Activated CD8-positive, alpha-beta memory T cell treated with anti-CD3 and anti-CD28 coated beads for 24 hours (primary cell): ENCODE results near the gene ALK.

ENCODE experiments used
- DNase-seq: peaks from one replicate; pipeline ENCODE4 v3.0.0-alpha.2; 2020

The ALK gene

GRCh38 chr2:29440921-29441623 is 480.3 kb downstream of the ALK start:
- no peak for DNase-seq

- no peak for DNase-seq
These were observed 487.5 kb downstream of the ALK start for GRCh38 chr2:29433920-29434319.

DNA sequence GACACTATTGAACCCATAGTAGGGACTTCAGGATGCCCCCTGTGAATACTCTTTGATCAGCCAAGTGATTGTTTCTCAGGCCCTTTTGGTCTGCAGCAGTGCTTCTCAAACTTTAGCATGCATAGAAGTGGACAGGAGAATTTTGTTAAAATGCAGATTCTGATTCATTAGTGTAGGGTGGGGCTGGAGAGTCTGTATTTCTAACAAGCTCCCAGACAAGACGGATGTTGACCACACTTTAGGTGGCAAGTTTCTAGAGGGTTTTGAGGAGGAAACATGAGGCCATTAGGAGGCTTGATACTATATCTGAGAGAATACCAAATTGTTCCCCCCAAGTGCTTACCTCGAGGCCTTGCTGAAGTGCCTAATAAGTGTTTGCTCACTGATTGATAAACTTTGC is 488.3 kb downstream of the ALK start:
- DNase-seq: no peak

GRCh38 chr2:29431485-29431884 is 489.9 kb downstream of the ALK start:
- DNase-seq: no peak

DNA sequence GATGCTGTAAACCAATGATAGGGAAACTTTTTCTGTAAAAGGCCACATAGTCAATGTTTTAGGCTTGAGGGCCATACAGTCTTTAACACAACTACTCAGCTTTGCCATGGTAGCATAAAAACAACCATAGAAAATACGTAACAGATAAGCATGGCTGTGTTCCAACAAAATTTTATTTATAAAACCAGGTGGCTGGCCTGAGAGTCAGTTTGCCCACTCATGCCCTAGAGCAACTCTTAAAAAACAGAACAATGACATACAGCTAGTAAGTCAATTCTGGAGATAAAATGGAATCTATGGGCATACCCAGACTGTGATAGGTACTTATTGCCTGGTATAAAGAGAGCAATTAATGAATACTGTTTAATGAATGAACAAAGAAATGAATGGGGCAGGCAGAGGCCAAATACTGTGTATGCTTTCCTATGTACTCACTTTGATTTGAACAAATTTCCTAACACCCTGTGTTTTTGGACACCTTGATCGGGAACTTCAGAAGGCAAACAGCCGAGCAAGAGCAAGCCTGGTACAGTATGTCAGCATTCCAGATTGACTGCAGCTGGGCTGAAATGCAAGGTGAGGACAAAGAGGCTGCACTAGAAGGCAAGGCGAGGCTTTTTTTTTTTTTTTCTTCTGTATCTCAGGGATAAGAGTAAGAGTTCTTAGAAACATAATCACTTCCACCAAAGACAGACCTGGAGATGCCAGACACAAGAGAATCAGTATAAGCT is 490.8 kb downstream of the ALK start:
- DNase-seq: no peak

- no peak for DNase-seq
These were observed 495.0 kb downstream of the ALK start for GRCh38 chr2:29426354-29426753.

DNA sequence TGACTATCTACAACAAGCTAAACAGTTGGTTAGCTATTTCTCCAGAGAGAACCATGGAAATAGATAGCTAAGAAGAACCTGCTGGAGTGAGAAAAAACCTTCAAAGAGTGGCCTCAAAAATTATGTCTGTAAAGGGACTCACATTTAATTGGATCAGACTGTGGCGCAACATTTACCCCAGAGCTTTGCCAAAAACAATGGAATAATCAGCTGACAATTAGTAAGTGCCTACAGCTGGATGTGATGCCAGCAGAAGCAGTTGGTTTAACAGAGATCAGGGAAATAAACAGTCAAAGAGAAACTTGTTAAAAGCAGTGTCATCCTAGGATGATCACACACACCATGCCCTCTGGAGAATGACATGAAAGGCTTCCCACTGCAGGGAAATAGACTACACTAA is 495.5 kb downstream of the ALK start:
- no peak for DNase-seq

DNA sequence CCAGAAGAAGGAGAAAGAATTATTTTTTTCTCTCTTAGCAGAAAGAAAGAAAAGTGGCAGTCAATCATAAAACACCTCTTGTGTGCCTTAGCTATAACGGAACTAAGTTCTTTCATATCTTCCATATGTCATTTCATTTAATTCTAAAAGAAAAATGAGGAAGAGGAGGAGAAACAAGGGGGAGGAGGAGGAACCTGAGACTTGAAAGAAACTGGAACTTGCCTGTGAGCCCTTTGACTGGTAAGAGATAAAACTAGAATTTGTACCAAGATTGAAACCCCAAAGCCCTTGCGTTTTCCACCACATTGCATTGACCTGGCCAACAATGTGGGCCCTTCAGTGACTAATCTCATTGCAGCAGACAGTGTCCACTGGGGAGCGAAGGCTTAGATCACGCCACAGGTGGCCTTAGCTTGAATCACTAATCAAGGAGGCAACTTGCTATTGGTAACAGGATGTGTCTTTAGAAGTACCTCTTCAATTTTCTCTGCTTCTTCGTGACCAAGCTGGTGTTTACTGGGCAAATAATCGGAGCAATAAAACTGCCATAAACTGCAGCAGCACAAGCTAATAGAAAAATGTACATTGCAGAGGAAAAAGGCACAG is 498.2 kb downstream of the ALK start:
- DNase-seq: no peak

DNA sequence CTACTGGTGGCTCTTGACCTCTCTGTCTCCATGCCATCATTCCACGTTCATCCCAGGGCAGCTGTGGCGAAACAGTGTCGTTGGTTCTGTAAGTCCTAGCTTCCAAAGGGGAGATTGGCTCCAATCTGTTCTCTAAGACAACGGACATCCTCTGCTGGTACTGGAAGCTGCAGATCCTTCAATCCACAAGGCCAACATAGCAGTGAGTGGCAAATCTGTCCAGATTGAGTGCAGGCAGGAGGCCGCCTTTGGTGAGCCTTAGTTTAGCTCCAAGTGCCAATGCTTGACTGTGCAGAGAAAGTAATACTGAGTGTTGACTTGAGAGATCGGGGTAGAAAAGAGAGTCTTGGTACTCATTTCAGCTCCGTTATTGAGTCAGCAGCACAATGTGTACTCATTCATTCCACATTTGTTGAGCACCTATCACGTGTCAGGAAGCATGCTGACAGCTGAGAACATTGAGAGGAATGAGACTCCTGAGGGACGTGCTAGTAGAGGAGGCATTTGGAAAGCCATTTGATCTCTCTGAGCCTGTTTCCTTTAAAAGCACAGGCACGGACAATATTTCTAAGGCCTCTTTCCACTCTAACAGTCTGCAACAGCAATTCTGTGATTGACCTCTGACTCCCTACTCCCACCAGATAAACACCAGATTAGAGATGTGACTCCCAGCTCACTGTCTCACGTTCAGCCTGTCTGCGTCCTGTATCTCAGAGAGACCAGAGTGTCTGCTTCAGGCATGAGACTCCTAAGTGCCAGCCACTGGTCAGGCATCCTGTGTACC is 500.2 kb downstream of the ALK start:
- no peak for DNase-seq

DNA sequence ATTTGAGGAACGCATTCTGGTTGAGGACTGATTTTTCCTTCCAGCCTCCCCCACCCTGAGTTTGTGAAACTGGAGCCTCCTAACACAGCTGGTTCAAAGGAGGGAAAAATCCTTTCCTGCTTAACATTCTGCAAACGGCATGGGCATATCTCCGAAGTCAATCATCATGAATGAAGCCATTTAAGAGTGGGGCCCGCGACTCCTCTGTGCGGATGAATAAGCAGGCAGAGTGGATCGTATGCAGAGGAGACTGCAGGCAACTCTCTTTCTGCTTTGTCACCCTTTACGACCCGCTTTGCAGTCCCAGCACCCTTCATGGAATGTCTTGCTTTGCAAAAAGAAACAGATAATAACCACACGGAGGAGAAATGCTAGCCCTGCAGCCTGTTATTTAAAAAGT is 500.9 kb downstream of the ALK start:
- DNase-seq: no peak

DNA sequence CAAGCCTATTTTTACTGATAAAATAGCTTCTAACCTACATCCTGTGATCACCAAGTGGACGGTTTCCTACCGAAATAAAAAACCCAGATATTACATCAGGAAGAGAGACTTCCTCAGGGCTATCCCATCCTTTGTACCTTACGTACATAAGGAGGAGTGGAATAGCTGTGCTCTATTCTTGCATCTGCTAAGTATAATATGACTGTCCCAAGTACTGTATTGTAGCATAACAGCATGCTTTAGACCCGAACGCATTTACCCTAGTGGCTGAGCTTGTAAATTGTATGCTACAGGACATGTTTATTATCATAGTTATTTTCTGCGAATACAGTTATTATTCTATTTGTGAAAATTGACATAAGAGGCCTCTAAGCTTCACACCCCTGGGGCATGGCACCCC is 503.8 kb downstream of the ALK start:
- no peak for DNase-seq

GRCh38 chr2:29412197-29412925 is 509.0 kb downstream of the ALK start:
- no peak for DNase-seq

GRCh38 chr2:29405707-29406106 is 515.7 kb downstream of the ALK start:
- DNase-seq: no peak

DNA sequence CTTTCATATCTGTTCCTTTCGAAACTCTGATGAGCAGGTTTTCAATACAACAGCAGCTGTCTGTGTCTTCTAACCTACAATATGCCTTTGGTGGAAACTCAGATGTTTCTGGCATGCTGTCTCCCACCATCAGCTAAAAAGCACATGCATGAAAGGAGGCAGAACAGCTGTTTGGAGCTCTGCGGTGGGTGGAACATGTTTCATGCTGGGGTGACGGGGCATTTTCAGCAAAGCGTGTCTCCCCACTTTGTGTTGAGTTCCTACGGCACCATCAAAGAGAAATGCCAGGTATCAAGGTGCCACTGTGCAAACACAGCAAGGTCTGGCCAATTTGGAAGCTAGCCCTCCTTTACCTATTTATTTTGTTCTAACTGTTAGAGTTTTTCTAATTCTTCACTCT is 516.1 kb downstream of the ALK start:
- DNase-seq: no peak

- no peak for DNase-seq
These were observed 519.4 kb downstream of the ALK start for GRCh38 chr2:29401994-29402393.

DNA sequence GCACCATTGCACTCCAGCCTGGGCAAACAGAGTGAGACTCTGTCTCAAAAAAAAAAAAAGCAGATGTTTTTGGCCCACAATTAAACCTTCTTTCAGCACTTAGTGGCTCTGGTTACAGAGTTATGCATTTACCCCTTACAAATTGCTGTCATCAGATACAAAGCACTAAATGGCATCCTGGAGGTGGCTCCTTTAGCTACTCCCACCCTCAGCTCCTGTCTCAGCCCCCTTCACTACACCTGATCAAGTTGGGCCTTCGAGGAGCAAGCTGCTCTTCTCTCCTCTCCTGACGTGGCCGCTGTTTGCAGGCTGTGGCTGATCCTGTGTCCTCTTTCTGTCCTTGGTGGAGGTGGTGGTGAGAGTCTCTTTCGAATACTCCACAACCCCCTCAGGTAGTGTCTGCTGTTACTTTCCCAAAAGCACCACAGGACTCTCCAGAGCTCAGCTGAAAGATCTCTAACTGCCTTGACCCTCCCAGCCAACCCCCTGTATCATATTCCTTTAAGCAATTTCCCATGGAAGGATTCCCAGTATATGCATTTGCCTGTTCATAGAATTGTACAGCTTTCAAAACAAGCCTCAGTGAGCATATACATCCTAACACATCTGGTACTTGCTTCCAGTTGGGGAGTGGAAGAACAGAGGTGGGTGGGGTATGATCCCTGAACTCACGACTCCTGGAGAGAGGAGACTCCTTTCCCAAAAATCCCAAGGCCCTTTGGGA is 520.3 kb downstream of the ALK start:
- no peak for DNase-seq

DNA sequence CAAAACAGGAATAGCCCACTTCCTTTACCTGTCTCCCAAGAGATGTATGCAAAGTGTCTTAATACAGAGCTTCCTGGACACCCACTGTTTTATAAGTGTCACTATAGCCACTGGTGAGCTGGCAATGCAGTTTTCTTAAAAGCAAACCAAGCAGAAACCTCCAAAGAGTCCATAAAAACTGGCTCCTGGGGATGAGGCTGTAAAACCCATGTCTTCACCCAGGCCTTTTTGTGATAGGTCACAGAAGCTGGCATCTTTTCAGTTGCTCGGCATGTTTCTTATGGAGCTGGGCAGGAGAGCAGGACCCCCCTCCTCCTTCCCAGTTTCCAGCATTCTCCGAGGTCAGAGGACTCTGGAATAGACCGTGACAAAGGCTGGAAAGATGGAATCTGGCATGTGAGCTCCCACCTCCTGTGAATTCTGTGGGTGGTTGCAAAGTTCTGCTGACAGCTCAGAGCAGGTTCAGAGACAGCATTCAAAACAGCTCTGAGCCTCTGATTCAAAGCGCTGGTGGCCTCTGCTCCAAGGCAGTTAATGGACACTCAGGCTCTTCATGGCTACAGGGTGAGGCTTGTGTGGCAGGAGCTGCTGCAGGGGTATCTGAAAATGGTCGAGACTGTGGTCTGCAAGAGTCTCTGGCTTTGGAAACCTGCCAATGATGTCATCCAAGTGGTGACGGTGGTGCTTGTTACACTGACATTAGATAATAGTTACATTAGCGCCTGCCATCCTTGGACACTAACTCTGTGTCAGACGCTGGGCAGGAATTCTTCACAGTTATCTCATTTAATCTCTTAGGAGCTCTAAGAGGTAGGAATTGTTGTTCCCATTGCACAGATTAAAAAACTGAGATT is 522.8 kb downstream of the ALK start:
- DNase-seq: no peak

DNA sequence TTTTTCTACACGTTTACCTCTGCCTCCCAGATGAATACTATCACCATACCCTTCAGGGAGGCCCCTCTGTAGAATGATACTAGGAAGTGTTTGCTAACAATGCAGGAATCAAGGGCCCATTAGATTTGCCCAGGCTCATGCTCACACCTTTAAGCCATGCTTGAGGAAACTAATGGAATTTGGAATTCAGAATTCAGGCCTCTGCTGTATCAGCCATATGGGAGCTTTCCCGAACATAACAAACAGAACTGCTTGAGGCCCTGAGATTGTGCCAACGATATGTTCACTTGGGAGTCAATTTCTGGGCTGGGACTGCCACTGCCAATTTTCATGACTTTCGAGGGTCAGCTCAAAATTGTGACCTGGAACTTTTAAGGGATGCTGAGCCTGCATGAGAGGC is 523.7 kb downstream of the ALK start:
- DNase-seq: no peak

GRCh38 chr2:29397039-29397438 is 524.3 kb downstream of the ALK start:
- no peak for DNase-seq

DNA sequence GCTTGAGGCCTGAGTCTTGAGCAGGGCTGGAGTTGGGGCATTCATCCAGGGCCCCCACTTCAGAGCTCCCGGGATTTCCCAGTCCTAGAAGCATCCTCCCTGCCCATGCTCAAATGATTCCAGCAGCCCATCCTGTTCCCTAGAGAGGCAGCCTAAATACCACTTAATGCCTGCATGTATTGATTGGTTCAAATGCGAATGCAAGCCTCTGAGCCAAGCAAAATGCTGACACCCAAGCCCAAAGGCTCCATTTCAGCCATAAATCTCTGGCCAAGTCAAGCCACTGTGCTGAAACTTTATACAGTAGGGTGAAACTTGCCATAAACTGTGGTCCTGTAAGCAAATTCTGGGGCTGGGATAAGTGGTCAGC is 526.4 kb downstream of the ALK start:
- DNase-seq: no peak

DNA sequence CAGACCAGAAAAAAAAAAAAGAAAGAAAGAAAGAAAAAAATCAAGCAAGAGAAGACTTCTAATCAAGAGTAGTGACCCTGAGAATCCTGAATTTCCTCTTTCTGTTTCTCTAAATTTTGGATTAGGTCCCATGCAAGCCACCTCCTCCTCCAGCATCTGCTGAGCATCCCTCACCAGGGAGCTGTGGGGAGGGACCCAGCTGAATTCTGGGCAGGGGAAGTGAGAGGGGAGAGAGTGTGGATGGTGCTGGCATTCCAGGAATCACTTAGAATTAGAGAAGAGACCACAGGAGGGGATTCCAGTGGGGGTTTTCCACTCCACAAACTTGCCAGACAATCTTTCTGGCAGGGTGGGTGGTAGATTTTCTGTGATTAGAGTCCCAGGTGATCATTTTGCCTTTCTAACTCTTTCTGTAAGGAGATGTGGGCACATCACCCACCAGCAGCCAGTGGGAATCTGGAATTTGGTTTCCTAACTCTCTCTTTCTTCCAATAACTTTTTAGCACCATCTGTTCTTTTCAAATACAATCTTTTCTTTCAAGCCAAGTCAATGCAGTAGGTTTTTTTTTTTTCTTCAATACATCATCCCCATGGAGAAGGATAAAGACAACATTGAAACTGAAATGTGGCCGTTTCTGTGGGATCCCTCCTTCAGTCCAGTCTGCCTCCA is 526.9 kb downstream of the ALK start:
- no peak for DNase-seq
